ENCODE results near the gene PSMB11. TPM values are rescaled to one million over a fixed set of nuclear protein-coding genes. Genes with fewer than 3 reads are reported as not detected.

PSMB11 gene
- total and polyA plus RNA-seq, 2 donors (not counting 1 experiment from before 2014, with no cell fraction given): not detected

DNA sequence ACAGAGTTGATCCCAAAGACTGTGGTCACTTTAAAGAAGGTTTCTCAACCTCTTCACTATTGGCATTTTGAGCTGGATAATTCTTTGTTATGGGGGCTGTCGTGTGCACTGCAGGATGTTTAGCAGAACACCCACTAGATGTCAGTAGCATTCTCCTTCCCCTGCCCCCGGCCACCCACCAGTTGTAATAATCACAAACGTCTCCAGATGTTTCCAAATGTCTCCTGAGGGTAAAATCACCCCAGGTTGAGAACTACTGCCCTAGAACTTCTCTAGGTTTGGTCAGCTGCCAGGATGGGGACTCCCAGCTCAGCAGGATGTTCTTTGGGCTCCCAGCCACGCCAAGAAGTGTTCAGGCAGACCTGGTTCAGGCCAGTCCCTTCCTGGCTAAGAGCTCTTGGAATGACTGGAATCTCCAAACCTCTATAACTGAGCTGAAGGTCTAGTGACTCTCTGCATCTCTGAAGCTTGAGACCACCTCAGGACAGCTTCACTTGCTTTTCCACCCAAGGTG is 47.2 kb upstream of the PSMB11 start:
- ATAC-seq (ENCODE audit: low read depth) (peak; percentile 58), DNase-seq (peak; percentile 44)
- no peak overlapping the region for H3K9ac ChIP-seq (ENCODE audit: low read length)
- intact Hi-C loops (cut with micrococcal nuclease): loop anchor here (1.0 kb wide), 1 partner anchor 63 kb away; no protein-coding TSS in a partner anchor
- H3K4me3 ChIP-seq (ENCODE audit: control extremely low read depth in 1 of 5, extremely low read depth in 1 of 5, insufficient read depth in 1 of 5, low read depth in 2 of 5, low read length in 4 of 5): no peak overlapping the region
- H3K9me3 Mint-ChIP-seq (ENCODE audit: insufficient read depth): no peaks in the 10 kb centered on the region
- CTCF ChIA-PET: interaction anchor here (0.6 to 36.3 kb wide), 31 partner anchors 10 to 424 kb away, joined by 3 to 1134 read pairs (median 4); partner anchors contain the start of genes ABHD4, ACIN1, AJUBA and C14orf119
- H2AFZ ChIP-seq (ENCODE audit: insufficient read depth, low read depth, low read length, poor library complexity, severe bottlenecking): no peak overlapping the region
- WGBS (ENCODE audit: insufficient coverage): 24% methylated on average over 3 of the region's 4 CpGs
- no peak overlapping the region for H3K27ac Mint-ChIP-seq
- no peaks in the 10 kb centered on the region for H4K20me1 ChIP-seq (ENCODE audit: control insufficient read depth, insufficient read depth, low read length, poor library complexity, severe bottlenecking)
- no peaks in the 10 kb centered on the region for H3K4me1 ChIP-seq (ENCODE audit: control insufficient read depth in 2 of 2, insufficient read depth in 2 of 2, low read length in 2 of 2)
- TF ChIP-seq, protein P1, sequence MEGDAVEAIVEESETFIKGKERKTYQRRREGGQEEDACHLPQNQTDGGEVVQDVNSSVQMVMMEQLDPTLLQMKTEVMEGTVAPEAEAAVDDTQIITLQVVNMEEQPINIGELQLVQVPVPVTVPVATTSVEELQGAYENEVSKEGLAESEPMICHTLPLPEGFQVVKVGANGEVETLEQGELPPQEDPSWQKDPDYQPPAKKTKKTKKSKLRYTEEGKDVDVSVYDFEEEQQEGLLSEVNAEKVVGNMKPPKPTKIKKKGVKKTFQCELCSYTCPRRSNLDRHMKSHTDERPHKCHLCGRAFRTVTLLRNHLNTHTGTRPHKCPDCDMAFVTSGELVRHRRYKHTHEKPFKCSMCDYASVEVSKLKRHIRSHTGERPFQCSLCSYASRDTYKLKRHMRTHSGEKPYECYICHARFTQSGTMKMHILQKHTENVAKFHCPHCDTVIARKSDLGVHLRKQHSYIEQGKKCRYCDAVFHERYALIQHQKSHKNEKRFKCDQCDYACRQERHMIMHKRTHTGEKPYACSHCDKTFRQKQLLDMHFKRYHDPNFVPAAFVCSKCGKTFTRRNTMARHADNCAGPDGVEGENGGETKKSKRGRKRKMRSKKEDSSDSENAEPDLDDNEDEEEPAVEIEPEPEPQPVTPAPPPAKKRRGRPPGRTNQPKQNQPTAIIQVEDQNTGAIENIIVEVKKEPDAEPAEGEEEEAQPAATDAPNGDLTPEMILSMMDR (IDR thresholded peaks at IDR 0.05): peak; percentile 49
- TF ChIP-seq EZH2 (IDR thresholded peaks at IDR 0.05; ENCODE audit: borderline replicate concordance, insufficient read depth, low read depth, low read length, poor library complexity, severe bottlenecking): no peak
- peaks cover 0 to 23% of the 10 kb centered on the region in 2 experiments for H3K36me3 ChIP-seq (replicated peaks in 1 of 2; ENCODE audit: control extremely low read depth in 1 of 2, control insufficient read depth in 1 of 2, extremely low read depth in 1 of 2, insufficient read depth in 2 of 2, low read length in 1 of 2)
- peaks cover 2% of the 10 kb centered on the region for H3K4me1 Mint-ChIP-seq
- no peak overlapping the region for H3K27ac ChIP-seq (ENCODE audit: low read length in 2 of 2)
- no peaks in the 10 kb centered on the region for H3K27me3 Mint-ChIP-seq
- POLR2A ChIA-PET: interaction anchor here (2.1 to 3.2 kb wide), 2 partner anchors 12 to 63 kb away, joined by 7 to 11 read pairs; no protein-coding TSS in a partner anchor
- no peak overlapping the region for H3K4me2 ChIP-seq (replicated peaks; ENCODE audit: low read depth, low read length, poor library complexity, severe bottlenecking)
- no peaks in the 10 kb centered on the region for H3K27me3 ChIP-seq (replicated peaks in 1 of 4; ENCODE audit: control extremely low read depth in 1 of 4, control insufficient read depth in 3 of 4, insufficient read depth in 4 of 4, low read length in 3 of 4)
- H3K4me3 Mint-ChIP-seq: no peak overlapping the region
- no peaks in the 10 kb centered on the region for H3K9me3 ChIP-seq (ENCODE audit: control extremely low read depth in 1 of 3, control insufficient read depth in 2 of 3, insufficient read depth in 1 of 3, low read length in 2 of 3)
- H3K79me2 ChIP-seq (ENCODE audit: control insufficient read depth, insufficient read depth, low read length): no peaks in the 10 kb centered on the region

DNA sequence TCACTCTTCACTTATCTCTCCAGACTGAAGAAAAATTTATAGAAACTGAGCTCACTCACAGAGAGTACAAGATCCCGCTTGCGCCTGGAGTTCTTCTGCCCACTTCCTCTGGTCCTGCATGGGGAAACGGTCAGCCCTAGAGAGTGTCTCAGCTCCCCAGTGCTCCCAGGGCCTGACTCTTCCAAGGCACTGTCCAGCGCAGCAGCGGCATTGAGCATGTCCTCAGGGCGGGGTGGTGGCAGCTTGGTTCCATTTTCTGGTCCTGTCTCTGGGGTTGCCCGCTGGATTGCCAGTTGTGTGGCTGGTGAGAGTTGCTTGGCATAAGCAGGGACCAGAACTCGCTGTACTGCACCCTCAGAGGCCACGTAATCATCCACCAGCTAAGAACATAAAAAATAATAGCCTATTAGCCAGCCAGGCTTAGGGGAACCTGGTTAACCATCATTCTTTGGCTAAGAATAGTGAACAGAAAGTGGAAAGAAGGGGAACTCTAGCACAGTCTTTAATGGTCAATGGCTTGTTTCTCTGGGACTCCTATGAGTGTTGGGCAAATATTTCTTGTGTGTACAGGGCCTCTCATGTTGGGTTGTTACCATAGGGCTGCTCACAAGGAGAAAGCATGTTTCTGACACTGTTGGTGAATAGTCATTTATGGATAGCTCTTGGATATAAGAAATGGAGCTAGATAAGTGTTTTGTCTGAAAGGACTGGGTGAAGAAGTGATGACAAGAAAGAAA is 46.0 kb upstream of the PSMB11 start:
- POLR2A ChIA-PET: interaction anchor here (2.1 to 3.2 kb wide), 2 partner anchors 10 to 62 kb away, joined by 7 to 11 read pairs; no protein-coding TSS in a partner anchor
- H3K27me3 ChIP-seq (replicated peaks in 1 of 4; ENCODE audit: control extremely low read depth in 1 of 4, control insufficient read depth in 3 of 4, insufficient read depth in 4 of 4, low read length in 3 of 4): no peaks in the 10 kb centered on the region
- intact Hi-C loops (cut with micrococcal nuclease): no loop called here
- no peaks in the 10 kb centered on the region for H3K4me1 ChIP-seq (ENCODE audit: control insufficient read depth in 2 of 2, insufficient read depth in 2 of 2, low read length in 2 of 2)
- no peak overlapping the region for H3K9ac ChIP-seq (ENCODE audit: low read length)
- no peak overlapping the region for H3K4me2 ChIP-seq (replicated peaks; ENCODE audit: low read depth, low read length, poor library complexity, severe bottlenecking)
- Mint-ChIP-seq H3K27ac (no peak overlapping the region), H3K27me3 (no peaks in the 10 kb centered on the region), H3K4me3 (no peak overlapping the region), H3K4me1 (peaks cover 2% of the 10 kb centered on the region), H3K9me3 (ENCODE audit: insufficient read depth) (no peaks in the 10 kb centered on the region)
- H3K36me3 ChIP-seq (replicated peaks in 1 of 2; ENCODE audit: control extremely low read depth in 1 of 2, control insufficient read depth in 1 of 2, extremely low read depth in 1 of 2, insufficient read depth in 2 of 2, low read length in 1 of 2): peaks cover 0 to 19% of the 10 kb centered on the region in 2 experiments
- CTCF ChIA-PET: interaction anchor here (1.0 to 36.3 kb wide), 16 partner anchors 11 to 425 kb away, joined by 3 to 1134 read pairs (median 6); partner anchors contain the start of genes AJUBA and CDH24
- no peaks in the 10 kb centered on the region for H3K79me2 ChIP-seq (ENCODE audit: control insufficient read depth, insufficient read depth, low read length)
- H3K27ac ChIP-seq (ENCODE audit: low read length in 2 of 2): no peak overlapping the region
- H2AFZ ChIP-seq (ENCODE audit: insufficient read depth, low read depth, low read length, poor library complexity, severe bottlenecking): no peak overlapping the region
- no peaks in the 10 kb centered on the region for H3K9me3 ChIP-seq (ENCODE audit: control extremely low read depth in 1 of 3, control insufficient read depth in 2 of 3, insufficient read depth in 1 of 3, low read length in 2 of 3)
- no peak overlapping the region for H3K4me3 ChIP-seq (ENCODE audit: control extremely low read depth in 1 of 5, extremely low read depth in 1 of 5, insufficient read depth in 1 of 5, low read depth in 2 of 5, low read length in 4 of 5)
- WGBS (ENCODE audit: insufficient coverage): 97% methylated on average over 9 of the region's 9 CpGs
- no peak for ATAC-seq (ENCODE audit: low read depth)
- TF ChIP-seq, protein P1 (IDR thresholded peaks at IDR 0.05): no peak
- TF ChIP-seq EZH2 (IDR thresholded peaks at IDR 0.05; ENCODE audit: borderline replicate concordance, insufficient read depth, low read depth, low read length, poor library complexity, severe bottlenecking): no peak
- no peak for DNase-seq
- no peaks in the 10 kb centered on the region for H4K20me1 ChIP-seq (ENCODE audit: control insufficient read depth, insufficient read depth, low read length, poor library complexity, severe bottlenecking)
